HepG2 (cell line): ENCODE data around the gene GSTT2. TPM values are rescaled to one million over a fixed set of nuclear protein-coding genes. Genes with fewer than 3 reads are reported as not detected.

Experiments used
- ATAC-seq: fragments of 200-7000 bp; cut with Tn5 transposase; 3 replicates; pipeline ENCODE4 v1.9.1; 2020; ENCODE audit warnings: mild to moderate bottlenecking, moderate library complexity
- BruUV-seq: library from RNA; stranded (reverse); fragments of 400-500 nt; replicated peaks from 2 replicates; lab custom pipeline; 2021; lab: Mats Ljungman, UMichigan
- CTCF ChIA-PET: fragments of 300-600 bp; formaldehyde crosslinking; extraction: SDS; loops from one replicate; lab custom pipeline; 2021; ENCODE audit warnings: low total read pairs, inconsistent platforms, low intra/inter-chr PET ratio; lab: Yijun Ruan, JAX
- POLR2A ChIA-PET: fragments of 350-600 bp; sonication (Branson Sonifier 250); formaldehyde crosslinking; loops from one replicate; lab custom pipeline; 2020; ENCODE audit warnings: antibody characterized with exemption, inconsistent platforms; lab: Yijun Ruan, JAX
- DNase-seq: peaks from one replicate; pipeline ENCODE4 v3.0.0-alpha.2; 2015; ENCODE audit warnings: low spot score
- FAIRE-seq: peaks from 3 replicates; lab custom pipeline; 2011; peaks lifted over from hg19 to GRCh38; lab: Jason Lieb, UNC
- H2AFZ ChIP-seq: one replicate; pipeline ENCODE4 v1.6.1; 2011; ENCODE audit warnings: low read length, inconsistent platforms
- H3K27ac ChIP-seq: fragments of 300-600 bp; 3 replicates; pipeline ENCODE4 v1.8.0; 2011; ENCODE audit warnings: mixed run types, mild to moderate bottlenecking, mixed read lengths, low read length, inconsistent platforms; ENCODE audit not compliant: insufficient read depth; ENCODE audit errors: extremely low read length
- H3K27me3 ChIP-seq, 2 experiments: fragments of 200-600 bp in 1 of 2; 2 replicates in 1 of 2; 3 replicates in 1 of 2; pipeline versions ENCODE4 v1.6.0 to v1.8.0; 2011; ENCODE audit warnings: low read length in 2 of 2, mild to moderate bottlenecking in 2 of 2, moderate library complexity in 2 of 2, inconsistent platforms in 1 of 2; ENCODE audit not compliant: insufficient read depth in 2 of 2, control insufficient read depth in 1 of 2
- H3K36me3 ChIP-seq, 2 experiments: fragments of 200-600 bp in 1 of 2; replicated peaks in 1 of 2; 2 replicates in 1 of 2; 3 replicates in 1 of 2; pipeline versions ENCODE4 v1.5.1 to v1.8.0; 2011; ENCODE audit warnings: low read length in 2 of 2, inconsistent platforms in 1 of 2; ENCODE audit not compliant: insufficient read depth in 2 of 2, control insufficient read depth in 1 of 2
- H3K4me1 ChIP-seq: 2 replicates; pipeline ENCODE4 v1.5.1; 2012; ENCODE audit warnings: low read length, inconsistent platforms; ENCODE audit not compliant: insufficient read depth
- H3K4me2 ChIP-seq: 2 replicates; pipeline ENCODE4 v1.6.0; 2011; ENCODE audit warnings: low read depth, low read length, inconsistent platforms
- H3K4me3 ChIP-seq, 3 experiments: fragments of 200-600 bp in 1 of 3; sonication (generic), shearing (Covaris generic) in 1 of 3; replicated peaks in 1 of 3; 2 replicates each; pipeline ENCODE4 v1.5.1; 2011 to 2016; ENCODE audit warnings: low read length in 3 of 3, inconsistent platforms in 2 of 3, low read depth in 2 of 3, mild to moderate bottlenecking in 2 of 3, control low read depth in 1 of 3, mixed read lengths in 1 of 3; ENCODE audit not compliant: insufficient read depth in 1 of 3
- H3K79me2 ChIP-seq: one replicate; pipeline ENCODE4 v1.6.1; 2011; ENCODE audit warnings: low read length, inconsistent platforms; ENCODE audit not compliant: insufficient read depth
- H3K9ac ChIP-seq: 2 replicates; pipeline ENCODE4 v1.6.0; 2011; ENCODE audit warnings: mild to moderate bottlenecking, low read depth, low read length, inconsistent platforms; ENCODE audit not compliant: insufficient read depth
- H3K9me3 ChIP-seq: 2 replicates; pipeline ENCODE4 v1.5.1; 2012; ENCODE audit warnings: mild to moderate bottlenecking, low read length
- H4K20me1 ChIP-seq: 2 replicates; pipeline ENCODE4 v1.6.0; 2011; ENCODE audit warnings: inconsistent platforms, mild to moderate bottlenecking, low read length, moderate library complexity; ENCODE audit not compliant: insufficient read depth
- BCL6 ChIP-seq: IDR thresholded peaks from 2 replicates; pipeline ENCODE4 v1.6.1; 2016; ENCODE audit warnings: missing genetic modification reagents, missing compliant biosample characterization
- HDAC2 ChIP-seq: sonication (generic); formaldehyde crosslinking; IDR thresholded peaks from 2 replicates; pipeline ENCODE4 v1.4.0; 2020; ENCODE audit warnings: missing genetic modification reagents
- KAT7 ChIP-seq: IDR thresholded peaks from 2 replicates; pipeline ENCODE4 v1.6.1; 2018; ENCODE audit warnings: borderline replicate concordance, missing compliant biosample characterization
- MED8 ChIP-seq: sonication (generic); formaldehyde crosslinking; IDR thresholded peaks from 2 replicates; pipeline ENCODE4 v1.8.1; 2023; ENCODE audit warnings: mild to moderate bottlenecking, missing genetic modification reagents; ENCODE audit not compliant: insufficient replicate concordance
- NPAS2 ChIP-seq: sonication (generic); formaldehyde crosslinking; IDR thresholded peaks from 2 replicates; pipeline ENCODE4 v1.8.0; 2022; ENCODE audit warnings: mild to moderate bottlenecking, missing genetic modification reagents, borderline replicate concordance
- RAD51 ChIP-seq: fragments of 450-650 bp; IDR thresholded peaks from 2 replicates; pipeline ENCODE4 v1.6.1; 2016; ENCODE audit warnings: borderline replicate concordance
- RARA ChIP-seq: IDR thresholded peaks from 2 replicates; pipeline ENCODE4 v1.6.1; 2016; ENCODE audit warnings: missing genetic modification reagents, missing compliant biosample characterization
- SIN3A ChIP-seq: IDR thresholded peaks from 2 replicates; pipeline ENCODE4 v1.6.1; 2011; ENCODE audit warnings: low read depth, mild to moderate bottlenecking, control low read depth, low read length, borderline replicate concordance
- ZNF274 ChIP-seq: sonication (generic); formaldehyde crosslinking; IDR thresholded peaks from 2 replicates; pipeline ENCODE4 v1.5.1; 2020; ENCODE audit warnings: mild to moderate bottlenecking, missing genetic modification reagents
- ZNF451 ChIP-seq: sonication (generic); formaldehyde crosslinking; IDR thresholded peaks from 2 replicates; pipeline ENCODE4 v1.5.0; 2020; ENCODE audit warnings: mild to moderate bottlenecking, missing genetic modification reagents
- ZNF7 ChIP-seq: IDR thresholded peaks from 2 replicates; pipeline ENCODE4 v1.6.1; 2016; ENCODE audit warnings: missing biosample characterization, missing genetic modification reagents
- ZNF770 ChIP-seq: sonication (generic); formaldehyde crosslinking; IDR thresholded peaks from 2 replicates; pipeline ENCODE4 v1.5.0; 2020; ENCODE audit warnings: mild to moderate bottlenecking, missing genetic modification reagents
- WGBS: methylation state at CpG from one replicate; pipeline ENCODE4 v1.1.6; 2017; ENCODE audit warnings: low lambda C conversion rate; 5-methylcytosine and 5-hydroxymethylcytosine counted together
- in situ Hi-C: cut with HindIII; loops from 2 replicates; pipeline ENCODE4 v1.10.0; 2017; ENCODE audit warnings: low pct_unique_long_range_greater_than_20kb; ENCODE audit not compliant: extremely low pct_ligation_motif_present
- intact Hi-C: fragments of 100-400 bp; cut with micrococcal nuclease; formaldehyde crosslinking; loops from one replicate; pipeline ENCODE4 v1.10.0; 2022; ENCODE audit not compliant: unreplicated experiment
- polyA plus RNA-seq, 8 experiments: library from polyadenylated mRNA; depleted of rRNA in 3 of 8; stranded (reverse) in 7 of 8; unstranded in 1 of 8; fragments of >200 nt; fragmentation: Illumina TruSeq in 4 of 8; extraction: Trizol in 4 of 8; gene quantifications; 2 replicates each; pipeline versions ENCODE4 v1.2.1 to v1.2.3, GENCODE V29; 2011 to 2016; ENCODE audit warnings: low read depth in 4 of 8, missing spikeins in 1 of 8, mixed read lengths in 1 of 8; ENCODE audit not compliant: insufficient read depth in 1 of 8
- total RNA-seq, 5 experiments: library from RNA; depleted of rRNA; stranded (reverse); fragments of >200 nt; fragmentation: Illumina TruSeq; extraction: Trizol; gene quantifications; 2 replicates each; pipeline ENCODE4 v1.2.3, GENCODE V29; 2016; ENCODE audit warnings: low read depth in 1 of 5
- TF ChIP-seq, protein P1 (sequence below): sonication (generic); formaldehyde crosslinking; IDR thresholded peaks from 2 replicates; pipeline ENCODE4 v1.5.0; 2020; ENCODE audit warnings: mild to moderate bottlenecking, missing genetic modification reagents, moderate library complexity
- TF ChIP-seq, protein P2 (sequence below): sonication (generic); formaldehyde crosslinking; IDR thresholded peaks from 2 replicates; pipeline ENCODE4 v1.8.0; 2022; ENCODE audit warnings: missing genetic modification reagents, mild to moderate bottlenecking, inconsistent platforms, borderline replicate concordance

The GSTT2 gene
- total and polyA plus RNA-seq, 2 of the 13 experiments (the other 11 are each of a cell fraction or from before 2014, with no cell fraction given): not detected

GRCh38 chr22:24023204-24023789 lies 43.4 kb downstream of the GSTT2 start:
- Histone ChIP-seq H3K27me3 (no peaks in the 10 kb centered on the region), H3K36me3 (no peaks in the 10 kb centered on the region; a peak in 2 of 5 replicates), H2AFZ (no peak overlapping the region), H3K4me2 (no peak overlapping the region), H3K79me2 (peaks cover 94% of the 10 kb centered on the region), H3K4me1 (peaks cover 46% of the 10 kb centered on the region), H3K9ac (no peak overlapping the region), H3K9me3 (no peaks in the 10 kb centered on the region), H3K27ac (no peak overlapping the region), H3K4me3 (no peak overlapping the region), H4K20me1 (no peaks in the 10 kb centered on the region)
- ATAC-seq (no peak), DNase-seq (no peak), FAIRE-seq (no peak)
- ChIA-PET POLR2A (no interaction called here), CTCF (no interaction called here)
- intact Hi-C loops: no loop called here
- in situ Hi-C loops: no loop called here
- TF ChIP-seq HDAC2 (CRISPR knock-in tag) (no peak), MED8 (CRISPR knock-in tag) (no peak), KAT7 (CRISPR knock-in tag) (no peak), ZNF7 (CRISPR knock-in tag) (peak; percentile 88), NPAS2 (no peak)
- TF ChIP-seq, protein P1, sequence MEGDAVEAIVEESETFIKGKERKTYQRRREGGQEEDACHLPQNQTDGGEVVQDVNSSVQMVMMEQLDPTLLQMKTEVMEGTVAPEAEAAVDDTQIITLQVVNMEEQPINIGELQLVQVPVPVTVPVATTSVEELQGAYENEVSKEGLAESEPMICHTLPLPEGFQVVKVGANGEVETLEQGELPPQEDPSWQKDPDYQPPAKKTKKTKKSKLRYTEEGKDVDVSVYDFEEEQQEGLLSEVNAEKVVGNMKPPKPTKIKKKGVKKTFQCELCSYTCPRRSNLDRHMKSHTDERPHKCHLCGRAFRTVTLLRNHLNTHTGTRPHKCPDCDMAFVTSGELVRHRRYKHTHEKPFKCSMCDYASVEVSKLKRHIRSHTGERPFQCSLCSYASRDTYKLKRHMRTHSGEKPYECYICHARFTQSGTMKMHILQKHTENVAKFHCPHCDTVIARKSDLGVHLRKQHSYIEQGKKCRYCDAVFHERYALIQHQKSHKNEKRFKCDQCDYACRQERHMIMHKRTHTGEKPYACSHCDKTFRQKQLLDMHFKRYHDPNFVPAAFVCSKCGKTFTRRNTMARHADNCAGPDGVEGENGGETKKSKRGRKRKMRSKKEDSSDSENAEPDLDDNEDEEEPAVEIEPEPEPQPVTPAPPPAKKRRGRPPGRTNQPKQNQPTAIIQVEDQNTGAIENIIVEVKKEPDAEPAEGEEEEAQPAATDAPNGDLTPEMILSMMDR: no peak
- no TSS peak for BruUV-seq

DNA sequence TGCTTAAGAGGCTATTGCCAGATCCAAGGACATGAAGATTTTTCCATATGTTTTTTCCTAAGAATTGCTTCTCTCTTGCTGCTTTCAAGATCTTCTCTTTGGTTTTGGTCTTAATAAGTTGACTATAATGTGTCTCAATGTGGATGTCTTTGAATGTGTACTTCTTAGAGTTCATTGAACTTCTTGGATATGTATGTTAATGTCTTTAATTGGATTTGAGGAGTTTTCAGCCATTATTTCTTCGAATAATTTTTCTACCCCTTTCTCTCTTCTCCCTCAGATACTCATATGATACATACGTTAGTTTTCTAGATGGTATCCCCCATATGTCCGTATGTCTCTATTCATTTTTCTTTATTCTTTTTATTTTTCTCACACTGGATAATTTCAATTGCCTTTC lies 44.4 kb downstream of the GSTT2 start:
- no peak overlapping the region for H3K4me3 ChIP-seq
- WGBS: 93% methylated on average over 3 of the region's 3 CpGs
- H3K9ac ChIP-seq: no peak overlapping the region
- peak overlapping the region; percentile 55 for H3K27ac ChIP-seq
- H3K4me2 ChIP-seq: peak overlapping the region; percentile 70; the same call in 1 of the 2 replicates
- H3K4me1 ChIP-seq: peaks cover 42% of the 10 kb centered on the region
- peaks cover 96% of the 10 kb centered on the region for H3K79me2 ChIP-seq
- ATAC-seq (no peak), DNase-seq (no peak), FAIRE-seq (no peak)
- H3K36me3 ChIP-seq: no peaks in the 10 kb centered on the region; a peak in 1 of 5 replicates
- BruUV-seq: no TSS peak
- no peaks in the 10 kb centered on the region for H3K9me3 ChIP-seq
- H4K20me1 ChIP-seq: no peaks in the 10 kb centered on the region
- ChIA-PET POLR2A (no interaction called here), CTCF (no interaction called here)
- no peaks in the 10 kb centered on the region for H3K27me3 ChIP-seq
- no peak overlapping the region for H2AFZ ChIP-seq
- intact Hi-C loops: no loop called here
- in situ Hi-C loops: no loop called here
- no peak for TF ChIP-seq ZNF770 (CRISPR knock-in tag)
- TF ChIP-seq SIN3A: no peak
- TF ChIP-seq RAD51: no peak
- TF ChIP-seq, protein P2, sequence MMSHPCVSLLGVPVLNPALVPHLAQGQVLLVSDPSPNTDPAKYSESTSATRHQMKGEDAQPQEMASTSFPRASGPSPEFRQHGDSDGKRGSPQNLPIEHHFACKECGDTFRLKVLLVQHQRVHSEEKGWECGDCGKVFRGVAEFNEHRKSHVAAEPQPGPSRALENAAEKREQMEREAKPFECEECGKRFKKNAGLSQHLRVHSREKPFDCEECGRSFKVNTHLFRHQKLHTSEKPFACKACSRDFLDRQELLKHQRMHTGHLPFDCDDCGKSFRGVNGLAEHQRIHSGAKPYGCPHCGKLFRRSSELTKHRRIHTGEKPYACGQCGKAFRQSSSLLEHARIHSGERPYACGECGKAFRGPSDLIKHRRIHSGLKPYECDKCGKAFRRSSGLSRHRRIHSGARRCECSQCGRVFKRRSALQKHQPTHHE (CRISPR knock-in tag): no peak
- TF ChIP-seq ZNF274 (CRISPR knock-in tag): no peak
- TF ChIP-seq BCL6 (CRISPR knock-in tag): no peak
- TF ChIP-seq RARA (CRISPR knock-in tag): no peak
- no peak for TF ChIP-seq ZNF451 (CRISPR knock-in tag)
